Activated CD8-positive, alpha-beta memory T cell treated with anti-CD3 and anti-CD28 coated beads, Interleukin-2, amount 50 U/mL, for 4 hours (primary cell): ENCODE data around the gene SYT12.
A peak's percentile ranks its signal among the peaks of the same experiment; 100 is the strongest.

Experiments used
- DNase-seq: peaks from one replicate; pipeline ENCODE4 v3.0.0-alpha.2; 2020

SYT12 gene

DNA sequence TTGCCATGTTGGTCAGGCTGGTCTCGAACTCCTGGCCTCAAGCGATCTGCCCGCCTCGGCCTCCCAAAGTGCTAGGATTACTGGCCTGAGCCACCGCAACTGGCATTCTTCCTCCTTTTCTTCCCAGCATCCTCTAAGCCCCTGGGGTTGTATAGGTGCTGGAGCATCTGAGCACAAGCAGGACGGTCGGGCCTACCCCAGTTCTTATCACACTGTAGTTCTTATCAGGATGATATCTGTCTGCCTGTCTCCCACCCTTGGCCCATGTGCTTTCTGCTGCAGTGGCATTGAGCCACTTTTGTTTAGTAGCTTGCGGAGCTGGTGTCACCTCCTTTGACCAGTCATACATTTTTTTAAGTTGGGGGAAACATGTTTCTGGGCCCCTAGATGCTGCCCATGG lies 35.6 kb downstream of the SYT12 start:
- DNase-seq = no peak

DNA sequence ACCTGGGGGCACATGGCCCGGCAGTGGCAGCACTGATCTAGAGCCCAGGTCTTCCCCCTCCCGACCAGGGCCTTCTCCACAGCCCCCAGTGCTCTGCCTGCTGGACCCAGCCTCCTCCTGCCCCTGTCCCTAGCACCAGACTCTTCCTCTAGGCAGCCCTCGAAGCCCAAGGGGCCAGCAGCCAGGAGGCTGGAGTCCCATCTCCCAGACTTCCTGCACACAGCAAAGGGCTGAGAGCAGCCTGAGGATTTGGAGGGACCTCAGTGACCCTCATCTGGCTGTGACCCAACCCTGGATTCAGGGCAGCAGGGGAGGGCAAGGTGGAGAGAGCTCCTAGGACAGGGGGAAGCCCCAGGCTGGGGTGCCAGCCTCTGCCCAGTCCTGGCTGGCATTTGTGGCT lies 36.7 kb downstream of the SYT12 start:
- no peak for DNase-seq

DNA sequence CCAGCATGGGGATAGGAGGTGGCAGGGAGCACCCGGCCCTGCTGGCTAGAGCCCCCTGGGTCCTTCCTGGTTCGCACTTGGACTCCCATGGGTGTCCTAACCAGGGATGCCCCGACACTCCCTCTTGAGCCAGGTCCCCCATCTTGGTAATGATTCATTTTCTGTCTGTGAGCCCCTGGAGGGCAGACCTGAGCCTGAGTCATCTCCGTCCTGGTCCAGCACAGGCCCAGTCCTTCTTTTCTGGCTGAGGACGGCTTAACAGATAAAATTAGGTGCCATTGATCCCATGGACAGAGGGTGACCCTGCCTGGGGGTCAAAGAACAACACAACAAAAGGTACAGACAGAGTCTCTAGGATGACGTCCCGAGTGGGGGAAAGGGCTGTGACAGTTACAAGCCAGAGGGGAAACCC lies 37.2 kb downstream of the SYT12 start:
- no peak for DNase-seq

DNA sequence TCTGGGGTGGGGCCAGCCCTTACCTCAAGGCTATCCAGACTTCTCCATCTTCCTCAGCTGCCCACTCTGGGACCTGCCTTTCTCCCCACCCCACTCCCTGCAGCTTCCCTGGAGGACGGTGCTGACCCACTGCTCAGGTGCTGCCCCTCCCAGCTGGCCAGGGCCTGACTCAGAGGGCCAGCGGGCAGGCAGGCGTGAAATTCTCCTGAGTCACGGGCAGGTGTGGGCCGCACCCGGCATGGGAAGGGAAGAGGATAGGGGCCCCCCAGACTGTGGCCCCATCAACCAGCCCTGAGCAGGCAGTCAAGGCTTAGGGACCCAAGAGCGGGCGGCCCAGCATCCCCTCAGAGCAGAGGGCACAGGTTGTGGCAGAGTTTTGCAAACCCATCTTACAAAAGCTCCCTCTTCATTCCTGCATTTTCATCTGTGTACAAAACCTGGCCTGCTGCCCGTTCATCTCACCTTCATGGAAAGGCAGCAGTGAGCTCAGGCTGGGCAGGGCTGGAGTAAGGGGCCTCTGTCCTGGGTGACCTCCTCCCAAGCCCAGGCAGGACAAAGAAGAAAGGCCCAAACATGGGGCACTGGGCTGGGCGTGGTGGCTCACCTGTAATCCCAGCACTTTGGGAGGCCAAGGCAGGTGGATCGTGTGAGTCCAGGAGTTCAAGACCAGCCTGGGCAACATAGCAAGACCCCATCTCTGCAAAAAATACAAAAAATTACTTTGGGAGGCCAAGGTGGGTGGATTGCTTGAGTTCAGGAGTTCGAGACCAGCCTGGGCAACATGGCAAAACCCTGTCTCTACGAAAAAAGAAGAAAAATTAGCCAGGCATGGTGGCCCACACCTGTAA lies 39.8 kb downstream of the SYT12 start:
- no peak for DNase-seq

DNA sequence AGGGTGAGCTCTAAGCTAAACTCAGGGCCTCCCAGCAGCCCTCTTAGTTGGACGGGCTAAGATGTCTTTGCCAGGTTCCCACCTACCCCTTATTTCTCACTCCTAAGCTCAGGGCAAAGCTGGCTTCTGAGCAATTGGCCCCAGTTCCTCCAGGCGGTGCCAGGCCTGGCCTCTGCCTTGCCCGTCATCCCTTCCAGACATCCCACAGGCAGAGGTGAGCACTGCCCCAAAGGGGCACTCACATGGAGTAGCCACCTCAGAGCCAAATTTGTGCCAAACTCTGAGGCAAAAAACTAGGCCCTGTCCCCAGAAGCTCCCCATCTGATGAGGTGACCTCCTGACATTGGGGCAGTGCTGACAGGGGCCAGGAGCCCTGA lies 43.4 kb downstream of the SYT12 start:
- DNase-seq = no peak

GRCh38 chr11:67071420-67072284 lies 48.7 kb downstream of the SYT12 start:
- DNase-seq = peak; percentile 75

- DNase-seq = no peak
Measured at GRCh38 chr11:67072295-67072694, 49.4 kb downstream of the SYT12 start.

- no peak for DNase-seq
Measured at GRCh38 chr11:67073908-67074307, 51.0 kb downstream of the SYT12 start.

DNA sequence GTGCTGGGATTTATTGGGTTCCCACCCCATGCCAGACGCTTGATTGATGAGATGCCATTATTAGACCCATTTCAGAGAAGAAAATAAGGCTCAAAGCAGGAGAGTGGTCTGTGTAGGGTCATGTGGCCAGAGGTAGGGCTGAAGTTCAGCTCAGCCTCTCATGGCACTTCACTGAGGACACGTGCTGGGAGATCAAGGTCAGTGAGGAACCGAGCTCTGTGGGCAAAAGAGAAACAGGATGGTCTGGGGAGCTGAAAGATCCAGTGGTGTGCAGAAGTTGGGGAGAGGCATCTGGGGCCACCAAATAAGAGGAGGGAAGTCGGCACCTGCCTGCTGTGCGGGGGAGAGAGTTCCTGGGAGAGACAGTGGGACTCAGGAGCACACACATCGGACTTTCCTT lies 53.3 kb downstream of the SYT12 start:
- no peak for DNase-seq

DNA sequence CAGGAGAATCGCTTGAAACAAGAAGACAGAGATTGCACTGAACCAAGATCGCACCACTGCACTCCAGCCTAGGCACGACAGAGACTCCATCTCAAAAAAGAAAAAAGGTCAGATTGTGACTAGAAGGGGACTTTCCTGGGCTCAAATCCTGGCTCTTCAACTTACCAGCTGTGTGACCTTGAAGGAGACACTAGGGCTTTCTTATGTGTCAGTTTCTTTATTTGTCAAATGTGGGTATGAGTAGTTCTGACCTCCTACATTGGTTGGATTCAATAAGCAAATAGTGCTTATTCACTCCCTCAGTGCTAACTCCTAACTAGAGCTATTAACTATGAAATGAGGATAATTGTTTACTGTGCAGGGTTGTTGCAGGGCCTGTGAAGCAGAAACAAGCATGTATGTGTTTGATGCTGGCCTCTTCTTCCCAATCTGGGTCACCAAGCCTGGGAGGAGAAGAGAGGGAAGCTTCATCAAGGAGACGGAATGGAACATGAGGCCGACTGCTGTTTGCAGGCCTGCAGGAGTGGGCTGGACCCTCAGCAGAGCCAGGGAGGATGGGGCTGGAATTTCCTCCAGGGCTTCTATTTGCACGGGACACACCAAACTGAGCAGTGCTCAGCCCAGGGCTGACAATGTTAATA lies 56.3 kb downstream of the SYT12 start:
- no peak for DNase-seq

DNA sequence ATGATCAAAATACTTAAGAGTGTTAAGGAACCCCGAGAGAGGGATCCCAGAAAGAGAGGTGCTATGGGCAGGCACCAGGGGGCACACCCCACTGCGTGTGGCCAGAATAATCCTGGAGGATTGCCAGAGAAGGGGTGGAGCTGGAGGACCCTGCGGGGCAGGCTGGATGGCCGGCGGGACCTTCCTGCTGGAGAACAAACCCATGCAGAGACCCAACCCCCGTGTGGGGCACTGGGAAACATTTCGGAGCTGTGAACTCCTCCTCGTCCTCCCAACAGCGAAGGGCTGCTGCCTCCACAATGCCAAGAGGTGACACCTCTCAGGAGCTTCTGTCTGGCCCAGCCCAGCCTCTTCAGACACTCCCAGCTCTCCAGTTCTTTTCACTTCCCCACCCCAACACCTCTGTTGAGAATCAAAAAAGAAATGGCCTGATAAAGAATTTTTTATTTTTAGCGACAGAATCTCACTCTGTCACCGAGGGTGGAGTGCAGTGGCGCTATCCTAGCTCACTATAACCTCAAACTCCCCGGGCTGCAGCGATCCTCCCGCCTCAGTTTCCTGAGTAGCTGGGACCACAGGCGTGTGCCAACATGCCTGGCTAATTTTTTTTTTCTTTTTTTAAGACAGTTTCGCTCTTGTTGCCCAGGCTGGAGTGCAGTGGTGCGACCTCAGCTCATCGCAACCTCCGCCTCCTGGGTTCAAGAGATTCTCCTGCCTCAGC lies 59.3 kb downstream of the SYT12 start:
- no peak for DNase-seq

- no peak for DNase-seq
Measured at GRCh38 chr11:67083786-67084366, 60.9 kb downstream of the SYT12 start.

DNA sequence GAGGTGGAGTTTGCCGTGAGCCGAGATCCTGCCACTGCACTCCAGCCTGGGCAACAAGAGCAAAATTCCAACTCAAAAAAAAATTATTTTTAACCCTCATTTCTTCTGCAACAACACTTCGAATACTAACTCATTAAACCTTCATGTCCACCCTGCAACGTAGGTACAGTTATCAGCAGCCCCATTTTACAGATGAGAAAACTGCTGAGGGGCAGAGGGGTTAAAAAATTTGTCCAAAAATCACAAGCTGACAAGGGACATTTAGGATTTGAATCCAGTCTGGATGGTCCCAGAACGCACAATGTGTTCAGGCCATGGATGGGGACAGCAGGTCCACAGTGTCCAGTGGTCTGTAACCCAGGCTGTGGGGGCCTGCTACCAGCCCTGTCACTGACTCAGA lies 62.7 kb downstream of the SYT12 start:
- no peak for DNase-seq

GRCh38 chr11:67090717-67091116 lies 67.8 kb downstream of the SYT12 start:
- no peak for DNase-seq

DNA sequence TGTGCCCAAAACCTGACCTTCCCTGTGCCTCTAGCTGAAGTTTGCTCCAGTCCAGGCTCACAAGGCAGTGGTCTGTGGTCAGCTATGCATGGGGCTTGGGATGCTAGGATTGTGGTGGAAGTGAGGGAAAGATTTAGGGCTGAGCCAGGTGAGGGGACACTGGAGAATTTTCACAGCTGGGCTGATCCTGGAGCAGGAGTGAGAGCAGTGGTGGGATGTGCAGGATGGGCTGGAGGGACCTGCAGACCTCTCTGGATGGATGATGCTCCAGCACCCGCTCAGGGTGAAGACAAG lies 72.2 kb downstream of the SYT12 start:
- DNase-seq = no peak

DNA sequence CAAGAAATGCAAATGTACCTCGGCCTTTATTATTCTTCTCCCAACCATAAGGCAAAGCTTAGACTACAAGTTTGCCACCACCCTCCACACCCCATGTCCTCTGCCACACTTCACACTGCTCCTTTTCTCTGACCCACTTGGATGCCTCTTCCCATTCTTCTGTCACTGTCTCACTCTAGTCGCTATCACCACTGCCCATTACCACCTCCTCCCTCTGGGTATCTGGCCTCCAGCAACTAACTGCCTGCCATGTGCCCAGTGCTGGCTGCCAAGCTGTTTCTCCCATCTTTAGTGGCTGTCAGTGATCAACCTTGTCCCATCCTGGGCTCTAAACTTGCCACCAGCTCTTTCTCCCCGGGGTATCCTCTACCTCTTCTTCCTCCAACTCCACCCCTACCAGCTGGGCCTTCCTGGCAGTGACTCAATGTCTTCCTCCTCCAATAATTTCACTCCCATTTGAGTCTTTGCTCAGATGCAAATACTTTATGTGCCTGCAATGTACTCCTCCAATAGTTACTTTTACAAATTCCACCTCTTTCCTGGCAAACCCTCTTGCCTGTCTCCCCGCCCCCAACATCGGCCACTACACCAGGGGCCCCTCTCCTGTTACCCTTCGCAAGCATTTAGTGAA lies 76.0 kb downstream of the SYT12 start:
- DNase-seq = no peak

DNA sequence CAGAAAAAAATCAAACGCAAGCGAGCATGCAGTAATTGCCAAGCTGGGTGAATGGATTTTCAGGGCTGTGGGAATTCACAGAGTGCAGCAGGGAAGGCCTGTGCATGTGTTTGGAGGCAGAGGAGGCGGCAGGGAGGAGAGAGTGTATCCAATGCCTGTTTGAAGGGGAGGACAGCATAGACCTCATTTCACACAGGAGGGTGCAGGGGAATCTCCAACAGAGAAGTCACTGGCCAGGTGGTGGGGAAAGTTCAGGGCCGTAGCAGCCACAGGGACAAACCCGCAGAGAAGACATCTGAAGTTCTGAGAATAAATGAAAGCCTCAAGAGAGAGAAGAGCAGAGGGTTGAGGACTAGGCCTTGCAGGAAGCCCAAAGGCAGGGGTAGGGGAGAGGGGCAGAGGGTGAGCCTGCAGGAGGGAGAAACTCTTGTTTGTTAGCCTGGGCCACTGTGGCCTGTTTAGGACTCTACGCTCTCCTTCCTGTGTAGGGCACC lies 76.9 kb downstream of the SYT12 start:
- no peak for DNase-seq
